Measurements from ENCODE around the gene ENPEP.
"Not testable (repeated sequence)": the region's sequence is repeated elsewhere in the genome, so short reads cannot be mapped to it uniquely, and the experiment has no call there.

The ENPEP gene

DNA sequence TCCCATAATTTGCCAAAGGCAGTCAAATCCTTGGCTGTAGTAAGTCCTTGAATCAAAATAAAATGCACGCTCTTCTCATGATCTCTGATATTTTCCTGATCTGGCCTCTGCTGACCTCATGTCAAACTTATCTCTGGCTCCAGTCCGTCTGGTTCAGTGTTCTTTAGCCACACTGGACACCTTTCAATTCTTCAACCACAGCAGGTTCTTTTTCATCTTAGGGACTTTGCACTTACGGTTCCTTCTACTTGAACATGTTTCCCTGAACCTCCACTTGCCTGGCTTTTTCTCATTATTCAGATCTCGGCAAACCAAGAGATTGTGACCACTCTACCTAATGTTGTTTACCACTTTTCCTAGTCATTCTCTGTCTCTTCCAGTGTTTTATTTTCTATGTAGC, 10.3 kb downstream of the ENPEP start:
- H3K4me3 ChIP-seq (replicated peaks; ENCODE audit: low read depth, low read length): no peak overlapping the region
- no peak for DNase-seq (ENCODE audit: low read depth)
- TF ChIP-seq, protein P1, sequence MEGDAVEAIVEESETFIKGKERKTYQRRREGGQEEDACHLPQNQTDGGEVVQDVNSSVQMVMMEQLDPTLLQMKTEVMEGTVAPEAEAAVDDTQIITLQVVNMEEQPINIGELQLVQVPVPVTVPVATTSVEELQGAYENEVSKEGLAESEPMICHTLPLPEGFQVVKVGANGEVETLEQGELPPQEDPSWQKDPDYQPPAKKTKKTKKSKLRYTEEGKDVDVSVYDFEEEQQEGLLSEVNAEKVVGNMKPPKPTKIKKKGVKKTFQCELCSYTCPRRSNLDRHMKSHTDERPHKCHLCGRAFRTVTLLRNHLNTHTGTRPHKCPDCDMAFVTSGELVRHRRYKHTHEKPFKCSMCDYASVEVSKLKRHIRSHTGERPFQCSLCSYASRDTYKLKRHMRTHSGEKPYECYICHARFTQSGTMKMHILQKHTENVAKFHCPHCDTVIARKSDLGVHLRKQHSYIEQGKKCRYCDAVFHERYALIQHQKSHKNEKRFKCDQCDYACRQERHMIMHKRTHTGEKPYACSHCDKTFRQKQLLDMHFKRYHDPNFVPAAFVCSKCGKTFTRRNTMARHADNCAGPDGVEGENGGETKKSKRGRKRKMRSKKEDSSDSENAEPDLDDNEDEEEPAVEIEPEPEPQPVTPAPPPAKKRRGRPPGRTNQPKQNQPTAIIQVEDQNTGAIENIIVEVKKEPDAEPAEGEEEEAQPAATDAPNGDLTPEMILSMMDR (IDR thresholded peaks at IDR 0.05; ENCODE audit: low read length, missing control alignments): no peak

GRCh38 chr4:110486850-110487249, 10.9 kb downstream of the ENPEP start:
- DNase-seq (ENCODE audit: low read depth); H3K4me3 ChIP-seq (replicated peaks; ENCODE audit: low read depth, low read length): not testable (repeated sequence)

DNA sequence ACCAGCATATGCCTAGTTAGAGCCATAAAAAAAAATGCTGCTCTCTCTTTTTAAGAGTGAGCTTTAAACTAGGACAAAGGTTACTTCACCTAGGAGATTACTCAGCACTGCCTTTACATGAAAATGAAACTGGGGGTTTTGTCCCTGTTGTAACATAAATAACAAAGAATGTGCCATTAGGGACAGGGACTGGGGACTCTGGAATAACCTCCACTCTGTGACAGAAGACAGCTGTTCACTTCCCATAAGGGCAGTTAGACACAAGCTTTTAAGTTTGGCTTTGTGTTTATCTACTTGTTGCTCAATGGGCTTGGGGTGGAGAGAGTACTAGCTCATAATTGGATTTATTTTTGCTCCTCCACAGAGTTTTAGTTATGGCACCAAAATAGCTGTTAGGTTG, 11.9 kb downstream of the ENPEP start:
- peak; percentile 30 for DNase-seq (ENCODE audit: low read depth)
- H3K4me3 ChIP-seq (replicated peaks; ENCODE audit: low read depth, low read length): no peak overlapping the region
- TF ChIP-seq, protein P1 (IDR thresholded peaks at IDR 0.05; ENCODE audit: low read length, missing control alignments): no peak

GRCh38 chr4:110489901-110490508, 14.1 kb downstream of the ENPEP start:
- no peak overlapping the region for H3K4me3 ChIP-seq (replicated peaks; ENCODE audit: low read depth, low read length)
- DNase-seq (ENCODE audit: low read depth): no peak
- TF ChIP-seq, protein P1 (IDR thresholded peaks at IDR 0.05; ENCODE audit: low read length, missing control alignments): no peak

- DNase-seq (ENCODE audit: low read depth): no peak
- no peak overlapping the region for H3K4me3 ChIP-seq (replicated peaks; ENCODE audit: low read depth, low read length)
- TF ChIP-seq, protein P1 (IDR thresholded peaks at IDR 0.05; ENCODE audit: low read length, missing control alignments): no peak
These were observed 16.6 kb downstream of the ENPEP start for GRCh38 chr4:110492522-110492921.

GRCh38 chr4:110493520-110493919, 17.6 kb downstream of the ENPEP start:
- TF ChIP-seq, protein P1 (IDR thresholded peaks at IDR 0.05; ENCODE audit: low read length, missing control alignments): no peak
- no peak for DNase-seq (ENCODE audit: low read depth)
- no peak overlapping the region for H3K4me3 ChIP-seq (replicated peaks; ENCODE audit: low read depth, low read length)

GRCh38 chr4:110498420-110498819, 22.5 kb downstream of the ENPEP start:
- H3K4me3 ChIP-seq (replicated peaks; ENCODE audit: low read depth, low read length): no peak overlapping the region
- TF ChIP-seq, protein P1 (IDR thresholded peaks at IDR 0.05; ENCODE audit: low read length, missing control alignments): no peak
- DNase-seq (ENCODE audit: low read depth): no peak

Measured in fibroblast of pulmonary artery (primary cell).